Measurements from ENCODE around the gene RMC1. TPM values are rescaled to one million over a fixed set of nuclear protein-coding genes. Genes with fewer than 3 reads are reported as not detected.

The RMC1 gene
- total RNA-seq, 1 donor from 2014 or later = 29.0 TPM

GRCh38 chr18:23580677-23581367 lies 77.5 kb downstream of the RMC1 start:
- DNase-seq (ENCODE audit: low spot score) = no peak

Other genes with a start within 250 kb of the RMC1 start
- 59.0 TPM for gene RIOK3, start 50.2 kb upstream of the RMC1 start, total RNA-seq
- 59.3 TPM for gene NPC1, start 83.0 kb downstream of the RMC1 start, total RNA-seq
- gene ANKRD29, start 159.4 kb downstream of the RMC1 start, total RNA-seq = 11.9 TPM
- gene LAMA3, start 185.9 kb downstream of the RMC1 start, total RNA-seq = 19.6 TPM